ENCODE measurements around the gene RPS3.

The RPS3 gene

DNA sequence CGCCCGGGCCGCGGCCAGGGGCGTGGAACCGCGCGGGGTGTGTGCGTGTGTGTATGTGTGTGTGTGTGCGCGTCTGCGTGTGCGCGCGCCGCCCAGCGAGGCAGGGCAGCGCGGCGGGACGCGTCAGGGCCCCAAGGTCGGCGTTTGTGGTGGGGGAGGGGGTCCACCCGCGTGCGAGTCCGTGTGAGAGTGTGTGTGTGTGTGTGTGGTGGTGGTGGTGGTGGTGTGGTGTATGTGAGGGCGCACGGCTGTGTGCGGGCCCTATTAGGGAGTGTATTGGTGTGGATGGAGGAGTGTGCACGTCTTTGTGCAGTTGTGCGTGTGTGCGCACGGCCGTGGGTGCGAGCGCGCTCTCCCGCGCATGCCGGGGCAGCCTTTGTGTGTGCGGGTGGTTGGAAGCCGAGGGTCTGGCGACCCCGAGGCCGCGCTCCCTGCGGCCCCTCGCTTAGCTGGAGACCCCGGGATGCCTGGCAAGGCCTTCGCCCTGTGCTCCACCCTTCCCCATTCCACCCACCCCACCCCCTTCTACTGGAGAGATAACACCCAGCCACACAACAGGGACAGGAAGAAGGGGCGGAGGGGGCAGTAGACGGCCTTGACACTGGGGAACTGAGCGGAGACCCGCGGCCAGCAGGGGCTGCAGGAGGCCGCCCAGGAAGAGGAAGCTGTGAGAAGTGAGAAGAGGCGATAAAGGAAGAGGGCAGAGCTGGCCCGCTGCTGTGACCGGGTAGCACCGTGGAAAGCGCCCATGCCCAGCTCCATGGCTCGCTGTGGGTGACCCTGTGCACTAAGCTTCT is 47.3 kb upstream of the RPS3 start (continued):
- peak; percentile 40; the same call in 1 of the 2 replicates for TF ChIP-seq ZXDB (tag by site-specific recombination; IDR thresholded peaks at IDR 0.05)
- no peak for TF ChIP-seq ZNF768 (tag by site-specific recombination; IDR thresholded peaks at IDR 0.05)
- TF ChIP-seq, protein P1, sequence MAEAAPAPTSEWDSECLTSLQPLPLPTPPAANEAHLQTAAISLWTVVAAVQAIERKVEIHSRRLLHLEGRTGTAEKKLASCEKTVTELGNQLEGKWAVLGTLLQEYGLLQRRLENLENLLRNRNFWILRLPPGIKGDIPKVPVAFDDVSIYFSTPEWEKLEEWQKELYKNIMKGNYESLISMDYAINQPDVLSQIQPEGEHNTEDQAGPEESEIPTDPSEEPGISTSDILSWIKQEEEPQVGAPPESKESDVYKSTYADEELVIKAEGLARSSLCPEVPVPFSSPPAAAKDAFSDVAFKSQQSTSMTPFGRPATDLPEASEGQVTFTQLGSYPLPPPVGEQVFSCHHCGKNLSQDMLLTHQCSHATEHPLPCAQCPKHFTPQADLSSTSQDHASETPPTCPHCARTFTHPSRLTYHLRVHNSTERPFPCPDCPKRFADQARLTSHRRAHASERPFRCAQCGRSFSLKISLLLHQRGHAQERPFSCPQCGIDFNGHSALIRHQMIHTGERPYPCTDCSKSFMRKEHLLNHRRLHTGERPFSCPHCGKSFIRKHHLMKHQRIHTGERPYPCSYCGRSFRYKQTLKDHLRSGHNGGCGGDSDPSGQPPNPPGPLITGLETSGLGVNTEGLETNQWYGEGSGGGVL (tag by site-specific recombination; IDR thresholded peaks at IDR 0.05), result peak; percentile 44
- no peak for TF ChIP-seq ZNF501 (tag by site-specific recombination; IDR thresholded peaks at IDR 0.05)
- TF ChIP-seq PRDM1 (tag by site-specific recombination; IDR thresholded peaks at IDR 0.05), result no peak
- TF ChIP-seq WT1 (tag by site-specific recombination; IDR thresholded peaks at IDR 0.05), result no peak
- no peak for TF ChIP-seq ZNF221 (tag by site-specific recombination; IDR thresholded peaks at IDR 0.05; ENCODE audit: borderline replicate concordance)
- TF ChIP-seq ZBTB20 (tag by site-specific recombination; IDR thresholded peaks at IDR 0.05), result peak; percentile 30; the same call in 1 of the 2 replicates
- TF ChIP-seq, protein P2, sequence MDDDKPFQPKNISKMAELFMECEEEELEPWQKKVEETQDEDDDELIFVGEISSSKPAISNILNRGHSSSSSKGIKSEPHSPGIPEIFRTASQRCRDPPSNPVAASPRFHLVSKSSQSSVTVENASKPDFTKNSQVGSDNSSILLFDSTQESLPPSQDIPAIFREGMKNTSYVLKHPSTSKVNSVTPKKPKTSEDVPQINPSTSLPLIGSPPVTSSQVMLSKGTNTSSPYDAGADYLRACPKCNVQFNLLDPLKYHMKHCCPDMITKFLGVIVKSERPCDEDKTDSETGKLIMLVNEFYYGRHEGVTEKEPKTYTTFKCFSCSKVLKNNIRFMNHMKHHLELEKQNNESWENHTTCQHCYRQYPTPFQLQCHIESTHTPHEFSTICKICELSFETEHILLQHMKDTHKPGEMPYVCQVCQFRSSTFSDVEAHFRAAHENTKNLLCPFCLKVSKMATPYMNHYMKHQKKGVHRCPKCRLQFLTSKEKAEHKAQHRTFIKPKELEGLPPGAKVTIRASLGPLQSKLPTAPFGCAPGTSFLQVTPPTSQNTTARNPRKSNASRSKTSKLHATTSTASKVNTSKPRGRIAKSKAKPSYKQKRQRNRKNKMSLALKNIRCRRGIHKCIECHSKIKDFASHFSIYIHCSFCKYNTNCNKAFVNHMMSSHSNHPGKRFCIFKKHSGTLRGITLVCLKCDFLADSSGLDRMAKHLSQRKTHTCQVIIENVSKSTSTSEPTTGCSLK (tag by site-specific recombination; IDR thresholded peaks at IDR 0.05), result no peak
- no peak for TF ChIP-seq ZNF544 (tag by site-specific recombination; IDR thresholded peaks at IDR 0.05)
- no peak for TF ChIP-seq ZNF184 (tag by site-specific recombination; IDR thresholded peaks at IDR 0.05)
- peak; percentile 39; the same call in 1 of the 2 replicates for TF ChIP-seq KLF9 (tag by site-specific recombination; IDR thresholded peaks at IDR 0.05; ENCODE audit: low read depth)
- TF ChIP-seq ZNF211 (tag by site-specific recombination; IDR thresholded peaks at IDR 0.05; ENCODE audit: low read depth), result no peak
- 0 out of 2 replicates have a peak, but pooled peaks have one; percentile 77 for TF ChIP-seq ZNF792 (tag by site-specific recombination; IDR thresholded peaks at IDR 0.05)
- no peak for TF ChIP-seq ZNF623 (tag by site-specific recombination; IDR thresholded peaks at IDR 0.05)
- TF ChIP-seq ZNF175 (tag by site-specific recombination; IDR thresholded peaks at IDR 0.05), result no peak
- TF ChIP-seq ZNF391 (tag by site-specific recombination; IDR thresholded peaks at IDR 0.05; ENCODE audit: borderline replicate concordance, low read depth), result no peak
- TF ChIP-seq ZNF561 (tag by site-specific recombination; IDR thresholded peaks at IDR 0.05; ENCODE audit: borderline replicate concordance), result no peak
- no peak; the same call in 1 of the 2 replicates for TF ChIP-seq ZIC2 (tag by site-specific recombination; IDR thresholded peaks at IDR 0.05)
- TF ChIP-seq TRIM28 (IDR thresholded peaks at IDR 0.05; ENCODE audit: borderline replicate concordance, low read length), result no peak
- TF ChIP-seq ZNF404 (tag by site-specific recombination; IDR thresholded peaks at IDR 0.05), result no peak
- TF ChIP-seq, protein P3, sequence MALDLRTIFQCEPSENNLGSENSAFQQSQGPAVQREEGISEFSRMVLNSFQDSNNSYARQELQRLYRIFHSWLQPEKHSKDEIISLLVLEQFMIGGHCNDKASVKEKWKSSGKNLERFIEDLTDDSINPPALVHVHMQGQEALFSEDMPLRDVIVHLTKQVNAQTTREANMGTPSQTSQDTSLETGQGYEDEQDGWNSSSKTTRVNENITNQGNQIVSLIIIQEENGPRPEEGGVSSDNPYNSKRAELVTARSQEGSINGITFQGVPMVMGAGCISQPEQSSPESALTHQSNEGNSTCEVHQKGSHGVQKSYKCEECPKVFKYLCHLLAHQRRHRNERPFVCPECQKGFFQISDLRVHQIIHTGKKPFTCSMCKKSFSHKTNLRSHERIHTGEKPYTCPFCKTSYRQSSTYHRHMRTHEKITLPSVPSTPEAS (tag by site-specific recombination; IDR thresholded peaks at IDR 0.05), result peak; percentile 92
- peak; percentile 35 for TF ChIP-seq ZNF2 (tag by site-specific recombination; IDR thresholded peaks at IDR 0.05)
- peak; percentile 90 for TF ChIP-seq ZBTB26 (tag by site-specific recombination; optimal IDR thresholded peaks at IDR 0.05)
- no peak for TF ChIP-seq GLIS2 (tag by site-specific recombination; IDR thresholded peaks at IDR 0.05)
- no peak for TF ChIP-seq ZNF311 (tag by site-specific recombination; IDR thresholded peaks at IDR 0.05; ENCODE audit: borderline replicate concordance)
- TF ChIP-seq PRDM4 (tag by site-specific recombination; IDR thresholded peaks at IDR 0.05), result peak; percentile 45; the same call in 1 of the 2 replicates
- TF ChIP-seq ZNF704 (tag by site-specific recombination; IDR thresholded peaks at IDR 0.05), result no peak
- TF ChIP-seq BCL11A (tag by site-specific recombination; IDR thresholded peaks at IDR 0.05; ENCODE audit: low read depth), result no peak
- TF ChIP-seq ZNF324 (tag by site-specific recombination; IDR thresholded peaks at IDR 0.05), result 0 out of 2 replicates have a peak, but pooled peaks have one; percentile 29
- TF ChIP-seq ZNF114 (tag by site-specific recombination; IDR thresholded peaks at IDR 0.05), result no peak

All from HEK293 (cell line).